GM18870 (cell line): ENCODE data around the gene ZFYVE28.
"Not testable (repeated sequence)": the region's sequence is repeated elsewhere in the genome, so short reads cannot be mapped to it uniquely, and the experiment has no call there.

ENCODE experiments used
- ATAC-seq: cut with Tn5 transposase; IDR thresholded peaks from one replicate; pipeline ENCODE4 v1.9.1; 2021; ENCODE audit warnings: moderate library complexity; ENCODE audit not compliant: unreplicated experiment

ZFYVE28 gene

DNA sequence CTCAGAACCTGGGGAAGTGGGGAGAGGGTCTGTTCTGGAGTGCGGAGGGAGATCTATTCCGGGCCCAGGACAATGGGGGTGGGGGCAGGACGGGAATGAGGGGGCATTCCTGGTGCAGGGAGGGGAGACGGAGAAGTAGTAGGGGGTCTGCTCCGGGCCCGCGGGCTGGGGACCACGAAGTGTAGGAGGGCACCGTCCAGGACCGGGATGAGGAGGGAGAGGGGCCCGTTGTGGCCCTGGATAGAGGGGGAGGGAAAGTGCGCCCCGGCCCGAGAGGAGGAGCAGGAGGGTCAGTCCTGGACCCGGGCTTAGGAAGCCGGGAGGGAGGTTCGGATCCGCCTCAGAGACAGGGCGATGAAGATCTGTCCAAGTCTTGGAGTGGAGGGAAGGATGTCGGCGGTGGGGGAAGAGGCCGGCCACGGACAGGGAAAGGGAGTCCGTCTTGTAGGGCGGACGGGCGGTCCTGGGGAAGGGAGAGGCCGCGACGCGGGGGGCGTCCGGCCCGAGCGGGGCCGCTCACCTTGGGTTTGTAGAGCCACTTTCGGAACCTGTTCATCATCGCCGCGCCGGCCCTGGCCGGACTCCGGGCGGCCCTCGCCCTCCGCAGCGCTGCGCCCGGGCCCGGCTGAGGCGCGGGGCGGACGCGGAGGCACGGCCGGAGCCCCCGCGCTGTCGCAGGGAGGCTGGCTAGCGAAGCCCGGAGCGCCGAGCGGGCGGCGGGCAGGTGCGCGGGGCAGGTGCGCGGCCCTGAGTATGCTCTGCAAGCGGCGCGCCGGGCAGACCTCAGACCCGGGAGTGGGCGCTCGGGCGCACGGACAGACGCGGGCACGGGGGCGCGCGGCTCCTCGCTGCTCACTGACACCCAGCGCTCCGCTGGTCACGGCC lies at the start of gene ZFYVE28:
Gene ZFYVE28 (minus strand): TSS at position 881 of the 885 bp plus-strand sequence. CDS start 322 bp downstream, at position 559.
- ATAC-seq: no peak

DNA sequence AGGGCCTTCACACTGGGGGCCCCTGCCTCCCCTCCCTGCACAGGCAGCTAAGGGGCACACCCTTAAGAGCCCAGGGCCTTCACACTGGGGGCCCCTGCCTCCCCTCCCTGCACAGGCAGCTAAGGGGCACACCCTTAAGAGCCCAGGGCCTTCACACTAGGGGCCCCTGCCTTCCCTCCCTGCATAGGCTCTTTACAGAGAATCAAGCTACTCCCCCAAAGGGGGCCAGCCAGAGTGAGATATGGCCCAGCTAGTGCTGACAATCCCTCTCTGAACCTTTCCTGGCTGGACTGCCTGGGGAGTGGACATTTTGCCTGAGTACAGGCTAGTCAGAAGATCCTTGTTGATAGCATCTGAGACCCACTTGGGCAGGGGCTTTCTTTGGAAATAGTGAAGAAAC lies 47.1 kb upstream of the ZFYVE28 start:
- ATAC-seq: not testable (repeated sequence)

DNA sequence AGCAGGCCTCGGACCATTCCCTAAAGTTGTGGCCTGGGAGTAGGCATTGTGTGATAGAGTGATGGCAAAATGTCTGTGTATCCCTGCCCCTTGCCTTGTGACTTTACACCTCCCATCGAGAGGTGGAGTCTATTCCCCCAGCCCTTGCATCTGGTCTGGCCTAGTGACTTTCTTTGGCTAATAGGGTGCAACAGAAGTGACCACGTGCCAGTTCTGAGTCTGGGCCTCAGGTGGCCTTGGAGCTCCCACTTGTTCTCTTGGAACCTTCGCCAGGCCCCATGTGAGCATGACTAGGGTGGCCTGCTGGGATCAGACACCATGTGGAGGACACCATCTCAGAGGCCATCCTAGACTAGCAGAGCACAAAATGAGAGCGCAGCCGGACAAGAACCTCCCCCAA lies 46.6 kb upstream of the ZFYVE28 start:
- no peak for ATAC-seq

DNA sequence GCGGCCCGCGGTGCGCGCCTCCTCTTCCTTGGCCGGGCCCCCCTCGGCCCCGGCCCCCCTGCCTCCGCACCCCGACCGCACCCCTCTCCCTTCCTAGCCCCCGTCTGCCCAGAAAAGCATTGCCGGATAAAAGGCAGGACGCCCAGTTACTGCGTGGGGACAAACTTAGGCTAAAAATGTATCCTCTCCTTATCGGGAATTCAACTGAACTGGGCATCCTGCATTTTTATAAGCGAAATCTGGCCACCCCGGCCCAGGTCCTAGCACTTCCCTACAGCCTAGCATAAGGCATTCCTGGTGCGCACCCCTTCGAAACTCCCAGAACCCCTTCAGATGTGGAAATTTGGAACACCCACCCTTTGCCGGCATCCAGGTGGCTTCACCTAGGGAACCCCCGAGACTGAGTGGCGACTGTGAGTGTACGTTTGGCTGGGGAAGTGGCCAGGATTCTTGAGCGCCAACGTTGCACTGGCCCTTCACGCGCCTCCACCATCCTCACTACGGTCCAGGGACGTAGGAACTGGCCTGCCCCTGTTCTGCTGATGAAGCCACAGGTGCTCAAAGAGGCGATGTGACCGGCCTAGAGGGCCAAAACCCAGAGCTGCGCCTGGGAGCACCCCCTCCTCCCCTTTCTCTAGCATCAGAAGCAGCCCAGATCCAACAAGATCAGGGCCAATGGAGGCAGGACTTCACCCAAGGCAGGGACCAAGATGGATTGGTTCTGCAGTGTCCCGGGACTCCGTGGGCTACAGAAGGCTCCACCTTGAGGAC lies 44.7 kb upstream of the ZFYVE28 start:
- ATAC-seq: no peak

DNA sequence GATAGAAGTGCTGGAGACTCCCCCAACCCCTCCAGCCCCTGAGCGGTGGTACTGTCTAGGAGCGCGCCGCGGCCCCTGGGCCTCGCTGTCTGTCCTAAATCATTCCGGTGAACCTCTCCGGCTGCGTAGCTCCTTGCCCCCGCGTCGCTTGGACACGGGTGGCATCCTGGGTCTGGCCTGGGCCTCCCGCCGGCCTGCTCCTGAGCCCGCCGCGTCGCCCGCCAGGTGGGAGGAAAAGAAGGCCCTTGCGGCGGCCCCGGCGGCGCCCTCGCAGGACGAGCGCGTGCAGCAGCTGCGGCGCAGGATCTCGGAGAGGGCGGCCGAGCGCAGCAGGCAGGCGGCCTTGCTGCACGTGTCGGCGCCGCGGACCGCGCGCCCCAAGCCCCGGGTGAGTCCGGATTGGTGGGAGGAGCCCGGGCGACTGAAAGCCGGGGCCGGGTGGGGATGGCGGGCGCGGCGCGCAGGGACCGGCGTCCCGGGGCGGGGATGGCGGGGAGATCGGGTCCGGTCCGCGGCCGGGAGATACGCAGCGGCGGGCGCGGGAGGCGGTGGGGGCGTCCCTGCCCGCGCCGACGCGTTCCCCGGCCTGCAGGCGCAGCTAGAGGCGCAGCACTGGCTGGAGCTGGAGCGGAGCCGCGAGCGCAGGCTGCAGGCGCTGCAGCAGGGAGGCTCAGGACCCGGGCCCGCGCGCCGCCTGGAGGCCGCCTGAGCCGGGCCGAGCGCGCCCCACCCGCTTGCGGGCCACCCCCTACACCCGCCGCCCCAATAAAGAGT lies 44.0 kb upstream of the ZFYVE28 start:
- no peak for ATAC-seq

DNA sequence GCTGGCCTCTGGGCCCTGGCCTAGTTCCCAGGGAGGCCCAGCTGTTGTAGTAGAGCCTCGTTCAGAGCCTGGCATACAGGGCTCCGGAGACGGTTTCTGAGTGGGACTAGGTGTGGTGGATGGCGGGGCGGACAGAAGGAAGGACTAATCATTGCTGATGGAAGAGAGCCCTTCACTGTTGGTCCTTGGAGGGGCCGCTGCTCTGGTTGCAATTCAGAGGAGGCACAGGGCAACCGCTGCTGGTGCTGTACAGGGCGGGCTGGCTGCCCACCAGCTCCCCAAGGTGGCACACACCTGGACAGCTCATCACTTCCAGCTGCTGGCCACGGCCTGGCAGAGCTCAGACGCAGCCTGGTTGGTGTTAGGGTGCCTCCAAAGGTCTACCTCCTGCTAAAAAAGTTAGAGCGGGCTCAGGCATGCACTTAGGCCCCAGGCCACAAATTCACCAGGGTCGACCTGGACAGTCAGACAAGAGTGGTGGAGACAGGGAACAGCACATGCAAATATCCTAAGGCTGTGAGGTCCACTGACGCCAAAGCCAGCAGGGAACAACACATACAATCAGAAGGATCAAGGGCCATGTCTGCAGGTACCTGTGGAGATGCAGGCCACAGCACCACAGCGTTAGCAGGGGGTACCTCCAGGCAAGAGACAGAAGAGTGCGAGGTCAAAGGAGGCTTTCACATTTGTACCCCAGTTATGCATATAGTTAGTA lies 43.0 kb upstream of the ZFYVE28 start:
- ATAC-seq: no peak

DNA sequence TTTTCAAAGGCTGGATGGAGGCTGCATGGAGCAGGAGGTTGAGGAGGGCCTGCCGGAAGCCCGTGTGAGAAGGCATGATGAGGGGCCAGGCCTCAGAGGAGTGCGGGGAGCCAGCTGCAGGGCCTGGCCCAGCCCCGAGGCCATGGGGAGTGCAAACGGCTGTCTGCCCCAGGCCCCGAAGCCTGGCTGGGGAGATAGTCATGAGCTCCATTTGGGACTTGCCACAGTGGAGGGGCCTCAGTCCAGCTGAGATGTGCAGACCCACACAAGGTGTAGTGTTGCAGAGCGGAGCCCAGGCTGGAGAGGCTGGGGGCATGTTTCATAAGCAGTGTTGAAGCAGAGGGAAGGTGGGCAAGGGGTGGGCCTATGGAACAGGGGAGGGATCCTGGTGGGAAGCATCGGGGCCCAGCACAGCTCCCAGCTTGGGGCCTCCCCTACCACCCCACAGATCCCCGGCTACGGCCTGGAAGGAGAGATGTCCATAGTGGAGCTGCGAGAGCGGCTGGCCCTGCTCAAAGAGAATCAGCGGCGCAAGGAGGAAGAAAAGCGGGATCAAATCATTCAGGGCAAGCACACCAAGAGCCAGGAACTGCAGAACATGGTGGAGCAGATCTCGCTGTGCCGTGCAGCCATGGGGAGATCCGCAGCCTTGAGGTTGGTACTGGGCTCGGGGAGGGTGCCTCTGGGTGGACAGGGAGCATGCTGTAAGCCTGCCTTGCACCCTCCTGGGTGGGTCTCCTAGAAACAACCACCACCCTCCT lies 41.3 kb upstream of the ZFYVE28 start:
- ATAC-seq: no peak

DNA sequence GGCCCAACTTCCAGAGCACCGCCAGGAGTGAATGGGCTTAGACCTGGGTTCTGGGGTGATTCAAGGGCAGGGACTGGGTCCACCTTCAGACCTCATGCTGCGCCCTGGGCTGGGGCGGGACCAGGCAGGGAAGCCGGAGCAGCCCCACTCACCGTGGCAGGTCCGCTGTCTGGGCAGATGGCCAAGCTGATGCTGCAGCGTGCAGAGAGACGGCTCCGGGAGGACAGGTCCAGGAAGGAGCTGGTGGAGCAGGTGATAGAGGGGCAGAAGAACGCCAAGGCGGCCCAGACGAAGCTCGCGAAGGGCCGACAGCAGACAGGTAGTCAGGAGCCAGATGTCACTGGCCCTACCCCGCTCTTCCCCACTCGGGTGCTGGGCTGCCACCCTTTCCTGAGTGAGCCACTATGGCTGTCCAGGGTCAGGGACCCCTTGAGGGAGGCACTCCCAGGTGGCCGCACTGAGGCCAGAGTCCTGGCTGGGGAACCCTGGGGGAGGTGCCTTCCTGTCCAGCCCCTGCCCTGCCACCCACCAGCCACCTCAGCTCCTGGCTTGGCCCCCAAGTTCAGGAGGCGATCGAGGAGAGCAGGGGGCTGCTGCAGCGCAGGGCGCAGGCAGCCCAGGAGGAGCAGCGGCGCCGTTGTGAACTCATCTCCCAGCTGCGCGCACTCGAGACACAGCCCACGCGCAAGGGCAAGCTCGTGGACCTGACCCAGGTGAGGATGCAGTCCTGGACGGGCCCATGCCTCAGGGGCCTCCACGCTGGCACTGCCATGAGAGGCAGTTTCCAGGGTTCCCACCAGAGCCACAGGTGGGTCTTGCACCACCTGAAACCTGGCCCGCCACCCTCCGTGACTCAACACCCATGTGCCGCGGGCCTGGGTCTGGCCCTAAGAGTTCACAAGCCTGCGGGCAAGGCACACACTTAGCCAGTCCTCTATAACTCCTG lies 40.4 kb upstream of the ZFYVE28 start:
- ATAC-seq: no peak

DNA sequence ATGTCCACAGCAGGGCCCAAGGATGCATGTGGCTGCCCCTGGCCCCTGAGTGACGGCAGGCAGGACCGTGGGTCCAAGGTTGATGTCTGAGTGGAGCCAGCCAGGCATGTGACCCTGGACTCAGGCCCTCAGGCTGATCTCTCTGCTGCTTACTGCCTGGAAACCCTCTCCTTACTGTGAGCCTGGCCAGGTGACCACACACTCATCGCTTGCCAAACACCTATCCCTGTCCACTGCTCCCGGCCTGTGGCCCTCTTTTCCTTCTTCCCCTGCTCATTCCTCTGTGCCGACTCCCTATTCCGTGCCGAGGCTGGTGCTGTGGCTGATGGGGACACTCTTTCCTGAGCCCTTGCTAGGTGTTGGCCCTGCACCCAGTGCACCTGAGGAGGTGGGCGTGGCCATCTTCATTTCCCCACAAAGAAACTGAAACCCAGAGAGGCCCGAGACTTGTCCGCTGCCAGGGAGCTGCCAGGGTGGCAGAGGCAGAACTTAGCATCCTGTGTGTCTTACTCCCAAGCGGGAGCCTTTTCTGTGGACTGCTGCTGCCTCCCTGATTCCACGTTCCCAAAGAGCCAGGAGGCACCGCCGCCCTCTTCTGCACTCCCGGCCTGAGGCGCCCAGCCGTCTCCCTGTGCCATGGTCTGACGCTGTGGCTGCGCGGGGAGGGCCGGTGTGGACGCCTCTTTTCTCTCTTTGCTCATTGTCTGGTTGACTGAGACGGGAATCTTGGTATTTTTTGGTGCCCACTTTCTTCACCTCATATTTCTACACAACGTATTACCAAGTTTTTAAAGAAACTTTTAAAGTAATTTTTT lies 39.2 kb upstream of the ZFYVE28 start:
- no peak for ATAC-seq

DNA sequence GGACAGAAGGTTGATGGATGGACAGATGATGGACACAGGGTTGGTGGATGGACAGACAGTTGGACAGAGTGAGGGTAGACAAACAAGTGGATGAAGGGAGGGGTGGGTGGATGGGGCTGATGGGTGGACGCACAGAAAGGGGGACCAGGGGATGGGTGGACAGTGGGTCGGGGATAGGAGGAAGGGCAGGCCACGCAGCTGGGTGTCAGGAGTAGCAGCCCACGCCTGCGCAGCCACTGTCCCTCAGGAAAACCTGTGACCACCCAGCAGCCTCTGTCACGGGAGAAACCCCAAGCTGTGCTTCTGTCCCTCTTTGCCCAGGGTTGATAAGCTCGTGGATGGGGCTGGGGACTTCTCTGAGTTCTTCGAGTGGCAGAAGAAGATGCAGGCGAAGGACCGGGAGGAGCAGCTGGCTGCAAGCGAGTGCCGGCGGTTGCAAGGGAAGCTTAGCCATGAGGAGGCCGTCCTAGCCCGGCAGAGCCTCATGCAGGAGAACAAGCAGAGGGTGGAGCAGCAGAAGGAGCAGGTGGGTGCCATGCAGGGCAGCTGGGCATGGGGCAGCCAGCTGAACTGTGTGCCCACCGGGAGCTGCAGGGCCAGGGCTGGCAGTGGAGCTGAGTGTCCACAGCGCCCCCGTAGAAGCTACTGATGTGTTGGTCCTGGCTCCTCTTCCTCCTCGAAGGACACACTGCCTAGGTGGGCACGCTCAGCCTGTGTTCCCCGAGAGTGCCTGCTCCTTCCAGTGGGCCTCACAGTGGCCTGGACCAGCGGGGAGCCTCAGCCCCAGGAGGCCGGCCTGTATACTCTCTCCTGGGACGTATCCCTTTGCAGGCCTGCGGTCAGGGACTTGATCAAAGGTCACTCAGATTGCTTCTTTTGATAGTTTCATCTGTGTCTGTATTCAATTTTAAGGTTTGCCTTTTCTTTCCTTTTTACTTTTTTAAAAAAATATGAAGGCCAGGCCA lies 33.7 kb upstream of the ZFYVE28 start:
- ATAC-seq: no peak

DNA sequence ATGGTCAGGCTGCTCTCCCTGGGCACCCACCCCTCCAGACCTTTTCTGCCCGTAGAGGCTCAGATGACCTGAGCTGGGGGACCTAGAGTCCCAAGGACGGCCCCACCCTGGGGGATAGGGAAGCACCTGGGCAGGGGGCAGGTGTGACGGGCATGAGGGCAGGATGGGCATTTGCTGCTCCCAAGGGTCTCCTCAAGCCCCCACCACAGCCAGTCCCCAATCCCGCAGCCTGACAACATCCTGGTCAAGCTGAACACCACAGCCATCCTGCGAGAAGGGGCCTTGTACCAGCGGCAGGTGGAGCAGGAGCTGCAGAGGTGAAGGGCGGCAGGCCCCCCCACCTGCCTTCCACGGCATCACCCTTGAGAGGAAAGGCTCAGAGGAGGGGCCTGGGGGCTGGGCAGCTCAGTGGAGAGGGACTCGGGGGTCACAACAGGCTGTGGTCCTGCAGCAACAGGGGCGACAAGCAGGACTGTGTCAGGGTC lies 32.6 kb upstream of the ZFYVE28 start:
- ATAC-seq: no peak

DNA sequence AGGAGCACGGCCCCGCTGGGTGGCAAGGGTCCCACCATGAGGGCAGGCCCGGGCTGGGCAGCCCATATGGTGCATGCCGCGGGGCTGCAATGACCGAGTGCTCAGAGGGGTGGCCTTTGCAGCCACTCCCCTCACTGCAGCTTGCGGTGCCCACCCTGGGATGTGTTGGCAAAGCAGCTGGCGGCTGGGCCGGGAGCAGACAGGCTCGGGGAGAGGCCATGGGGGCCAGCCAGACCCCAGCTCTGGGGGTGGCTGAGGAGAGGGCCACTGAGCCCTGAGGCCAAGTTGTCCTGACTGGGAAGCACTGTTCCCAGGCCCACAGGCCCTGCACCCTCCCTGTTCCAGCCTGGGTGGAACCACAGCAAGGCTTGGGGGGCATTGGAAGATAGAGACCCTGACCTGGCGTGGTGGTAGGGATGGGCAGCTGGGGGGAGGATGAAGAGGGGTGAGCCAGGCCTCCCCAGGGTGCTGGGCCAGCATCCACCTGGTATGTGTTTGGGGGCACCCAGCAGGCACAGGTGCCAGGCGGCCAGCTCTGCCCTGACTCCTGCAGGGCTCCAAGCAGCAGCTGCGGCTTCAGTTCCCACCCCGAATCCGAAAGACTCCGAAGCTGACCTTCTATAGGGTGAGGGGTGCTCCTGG lies 32.1 kb upstream of the ZFYVE28 start:
- ATAC-seq: no peak

DNA sequence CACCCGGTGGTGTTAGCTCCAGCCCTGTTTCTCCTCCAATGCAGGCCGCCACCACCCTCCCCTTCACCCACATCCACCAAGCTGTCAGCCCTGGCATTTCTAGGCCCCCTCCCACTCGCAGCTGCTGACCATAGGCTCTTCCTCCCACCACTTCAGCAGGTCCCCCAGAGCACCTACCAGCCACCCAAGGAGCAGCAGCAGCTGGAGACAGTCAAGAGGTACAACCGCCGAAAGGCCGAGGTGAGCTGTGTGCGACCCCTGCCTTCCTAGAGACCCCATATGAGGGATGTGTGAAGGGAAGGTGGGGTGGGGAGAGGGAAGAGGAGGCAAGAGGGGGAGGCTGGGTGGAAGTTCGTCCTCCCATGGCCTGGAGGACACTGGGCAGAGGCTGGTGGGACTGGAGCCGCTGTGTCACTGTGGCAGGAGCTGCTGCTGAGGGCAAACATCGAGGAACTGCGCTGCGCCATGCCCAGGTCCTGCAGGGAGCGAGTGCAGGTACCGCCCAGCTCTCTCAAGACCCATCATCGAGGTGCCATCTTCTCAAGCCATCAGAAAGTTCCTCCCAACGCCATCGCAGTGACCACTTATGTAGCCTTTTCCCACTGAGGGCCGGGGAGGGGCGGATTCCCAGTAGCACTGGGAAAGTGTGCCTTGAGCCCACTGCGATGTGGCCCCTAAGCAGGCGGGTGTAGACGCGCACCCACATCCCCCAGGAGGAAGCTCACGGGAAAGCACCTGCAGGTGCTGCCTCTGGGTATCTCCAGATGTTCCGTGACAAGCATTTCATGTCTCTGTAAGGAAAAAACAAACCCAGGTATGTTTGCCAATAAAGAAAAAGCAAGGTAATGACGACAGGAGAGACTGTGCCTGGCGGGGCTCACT lies 31.3 kb upstream of the ZFYVE28 start:
- ATAC-seq: no peak

DNA sequence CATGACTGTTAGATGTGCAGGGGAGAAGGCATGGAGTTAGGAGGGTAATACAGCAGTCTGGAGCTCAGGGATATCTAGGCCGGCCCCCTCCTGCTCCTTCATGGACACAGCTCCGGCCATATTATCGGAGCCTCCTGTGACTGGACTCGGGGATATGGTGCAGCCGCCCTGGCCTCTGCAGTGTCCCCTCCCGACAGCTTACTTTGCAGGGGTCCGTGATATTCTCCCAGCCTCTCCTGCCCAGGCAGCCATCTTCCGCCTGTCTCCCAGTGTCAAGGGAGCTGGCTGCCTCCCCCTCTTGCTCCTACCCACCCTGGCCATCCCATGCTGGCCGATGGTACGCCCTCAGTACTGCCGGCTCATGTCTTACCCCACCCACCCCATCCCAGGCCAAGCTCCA lies 30.6 kb upstream of the ZFYVE28 start:
- no peak for ATAC-seq

DNA sequence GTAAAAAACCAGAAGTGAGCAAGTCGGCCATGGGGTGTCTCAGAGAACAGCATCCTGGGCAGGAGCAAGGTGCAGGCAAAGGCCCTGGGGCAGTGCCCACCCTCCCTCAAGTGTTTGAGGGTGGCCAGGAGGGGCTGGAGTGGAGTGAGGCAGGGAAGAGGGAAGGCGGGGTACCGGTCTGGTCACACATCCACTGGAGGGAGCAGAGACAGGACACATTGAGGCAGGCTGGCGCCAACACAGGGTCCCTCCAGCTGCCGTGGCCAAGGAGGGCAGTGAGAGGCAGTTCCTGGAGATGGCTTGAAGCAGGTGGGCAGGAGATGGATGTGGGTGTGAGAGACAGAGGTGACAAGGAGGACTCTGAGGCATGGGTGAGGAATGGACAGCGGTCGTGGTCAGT lies 30.1 kb upstream of the ZFYVE28 start:
- ATAC-seq: no peak
